NCI-H1694 treated with DMSO at 0.1 percent for 48 hours (cell line): Measurements from ENCODE around the gene TAC3.
A peak's percentile ranks its signal among the peaks of the same experiment; 100 is the strongest.
"Not testable (repeated sequence)": the region's sequence is repeated elsewhere in the genome, so short reads cannot be mapped to it uniquely, and the experiment has no call there.

Source experiments
- DNase-seq: peaks from one replicate; lab custom pipeline; 2025; lab: John Stamatoyannopoulos, UW

The TAC3 gene

DNA sequence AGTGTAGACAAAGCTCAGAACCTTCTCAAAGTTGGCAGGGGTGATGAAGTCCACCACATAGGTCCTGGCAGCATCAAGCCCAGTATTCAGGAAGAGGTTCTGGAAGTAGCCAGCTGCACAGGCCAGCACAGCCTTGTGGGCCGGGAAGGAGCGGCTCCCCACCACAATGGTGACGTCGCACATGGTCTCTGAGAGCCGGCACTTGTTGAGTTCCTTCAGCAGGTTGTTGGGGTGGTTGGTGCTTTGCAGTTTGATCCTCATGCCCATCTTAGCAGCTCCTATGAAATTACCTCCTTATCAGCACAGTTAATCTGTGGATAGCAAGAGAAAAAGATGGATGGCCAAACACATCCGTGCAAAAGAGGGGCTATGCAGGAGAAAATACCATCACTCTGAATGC is 11.7 kb downstream of the TAC3 start:
- no peak for DNase-seq

GRCh38 chr12:57003395-57003794 is 12.9 kb downstream of the TAC3 start:
- no peak for DNase-seq

GRCh38 chr12:57001448-57001906 is 14.9 kb downstream of the TAC3 start:
- DNase-seq: no peak

DNA sequence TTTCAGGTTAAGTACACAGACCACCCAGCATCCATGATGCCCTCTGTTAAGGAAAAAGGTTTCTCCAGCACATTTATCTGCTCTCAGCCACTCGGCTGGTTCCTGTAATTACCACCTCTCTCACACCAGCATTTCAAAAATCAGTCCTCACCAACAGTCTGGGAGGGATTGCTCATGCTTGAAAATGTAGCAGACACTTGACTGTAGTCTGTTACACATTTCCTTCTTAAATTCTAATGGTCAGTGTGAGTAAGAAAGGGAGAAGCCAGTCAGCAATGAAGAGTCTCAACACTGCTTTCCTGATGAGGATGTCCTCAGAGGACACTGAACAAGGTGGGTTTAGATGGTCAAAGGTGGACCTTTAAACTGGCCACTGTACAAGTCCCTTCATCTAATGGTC is 15.9 kb downstream of the TAC3 start:
- DNase-seq: no peak

GRCh38 chr12:56999456-56999855 is 16.9 kb downstream of the TAC3 start:
- no peak for DNase-seq

GRCh38 chr12:56998981-56999380 is 17.3 kb downstream of the TAC3 start:
- no peak for DNase-seq

GRCh38 chr12:56998316-56998715 is 18.0 kb downstream of the TAC3 start:
- DNase-seq: no peak

DNA sequence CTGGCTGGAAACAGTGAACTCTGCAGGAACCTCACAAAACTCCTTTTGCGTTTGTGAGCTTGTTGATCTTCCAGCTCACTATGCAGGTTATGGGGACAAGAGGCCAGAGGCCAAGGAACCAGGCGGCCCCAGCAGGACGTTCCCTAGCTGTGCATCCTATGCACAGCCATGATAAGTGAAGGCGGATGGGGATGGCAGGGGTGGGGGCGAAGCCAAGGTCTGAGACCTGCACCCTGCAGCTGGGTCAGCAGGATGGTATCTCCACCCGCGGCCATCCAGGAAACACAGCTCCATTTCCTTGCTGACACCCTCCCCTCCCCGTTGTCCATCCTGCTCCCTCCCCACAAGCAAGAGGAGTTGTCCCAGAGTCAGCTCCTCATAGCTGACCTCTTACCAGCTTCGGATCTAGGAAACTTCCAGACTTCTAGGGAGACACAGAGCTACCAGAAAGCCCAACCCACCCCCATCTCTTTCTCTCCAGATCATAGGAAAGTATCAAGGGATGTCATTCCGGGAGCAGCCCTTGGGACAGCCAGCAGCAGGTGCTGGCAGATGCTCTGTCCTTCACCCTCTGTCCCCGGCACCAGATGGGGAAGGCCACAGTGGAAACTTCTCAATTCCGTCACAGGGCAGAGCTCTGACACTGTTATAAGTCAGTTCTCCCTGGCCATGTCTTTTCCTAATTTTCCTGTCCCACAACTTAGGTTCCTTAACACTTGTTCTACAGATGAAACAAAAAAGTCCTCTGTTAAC is 19.4 kb downstream of the TAC3 start:
- no peak for DNase-seq

DNA sequence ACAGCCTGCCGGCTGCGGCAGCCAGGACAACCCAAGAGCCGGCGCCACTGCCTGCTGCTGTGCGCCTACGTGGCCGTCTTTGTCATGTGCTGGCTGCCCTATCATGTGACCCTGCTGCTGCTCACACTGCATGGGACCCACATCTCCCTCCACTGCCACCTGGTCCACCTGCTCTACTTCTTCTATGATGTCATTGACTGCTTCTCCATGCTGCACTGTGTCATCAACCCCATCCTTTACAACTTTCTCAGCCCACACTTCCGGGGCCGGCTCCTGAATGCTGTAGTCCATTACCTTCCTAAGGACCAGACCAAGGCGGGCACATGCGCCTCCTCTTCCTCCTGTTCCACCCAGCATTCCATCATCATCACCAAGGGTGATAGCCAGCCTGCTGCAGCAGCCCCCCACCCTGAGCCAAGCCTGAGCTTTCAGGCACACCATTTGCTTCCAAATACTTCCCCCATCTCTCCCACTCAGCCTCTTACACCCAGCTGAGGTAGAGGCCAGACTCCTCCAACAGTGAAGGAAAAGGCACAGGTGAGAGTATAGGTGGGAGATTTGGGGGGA is 20.3 kb downstream of the TAC3 start:
- no peak for DNase-seq

GRCh38 chr12:56995201-56995929 is 21.0 kb downstream of the TAC3 start:
- no peak for DNase-seq

- no peak for DNase-seq
These were observed 22.0 kb downstream of the TAC3 start for GRCh38 chr12:56994231-56994746.

DNA sequence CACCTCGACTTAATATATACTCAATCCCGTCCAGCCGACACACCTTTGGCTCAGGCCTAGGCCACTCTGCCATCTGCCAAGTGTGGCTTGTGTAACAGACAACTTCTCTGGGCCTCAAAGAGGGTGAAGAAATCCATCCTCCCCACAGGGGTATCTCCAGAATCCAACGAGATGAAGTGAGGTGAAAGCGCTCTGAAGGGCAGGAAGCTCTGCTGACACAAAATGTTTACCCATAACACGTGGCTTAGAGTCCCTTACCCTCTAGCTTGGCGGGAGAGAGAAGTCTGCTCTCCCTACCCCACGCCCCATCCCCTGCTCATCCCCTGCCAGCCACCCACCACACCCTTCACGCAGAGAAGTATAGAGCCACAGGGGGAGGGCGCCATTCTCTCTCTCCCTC is 23.0 kb downstream of the TAC3 start:
- DNase-seq: no peak

- no peak for DNase-seq
These were observed 24.7 kb downstream of the TAC3 start for GRCh38 chr12:56991319-56992246.

DNA sequence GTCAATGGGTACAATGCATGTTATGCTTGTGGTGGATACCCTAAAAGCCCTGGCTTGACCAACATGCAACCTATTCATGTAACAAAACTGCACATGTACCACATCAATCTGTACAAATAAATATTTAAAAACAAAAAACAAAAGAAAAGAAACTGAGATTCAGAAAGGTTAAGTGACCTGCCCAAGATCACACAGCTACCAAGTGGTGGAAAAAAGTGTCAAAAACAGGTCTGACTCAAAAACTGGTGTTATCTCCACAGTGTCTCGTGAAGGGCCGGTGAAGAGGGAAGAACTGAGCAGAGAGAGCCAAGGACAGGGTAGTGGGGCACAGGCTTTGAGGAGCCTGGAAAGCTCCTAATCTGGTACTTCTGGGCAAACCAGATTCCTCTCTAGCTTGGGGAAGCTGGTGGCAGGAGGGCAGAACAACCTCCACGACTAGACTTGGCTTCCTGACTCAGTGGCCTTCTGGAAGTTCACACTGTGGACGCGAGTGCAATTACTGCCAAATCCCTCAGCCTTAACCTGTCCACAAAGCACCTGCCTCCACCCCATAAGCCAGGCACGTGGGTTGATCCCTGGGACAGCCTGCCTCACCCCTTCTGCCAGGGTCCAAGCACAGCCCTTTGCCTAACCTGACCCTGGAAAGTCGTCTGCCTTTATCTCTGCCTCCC is 25.5 kb downstream of the TAC3 start:
- DNase-seq: no peak

DNA sequence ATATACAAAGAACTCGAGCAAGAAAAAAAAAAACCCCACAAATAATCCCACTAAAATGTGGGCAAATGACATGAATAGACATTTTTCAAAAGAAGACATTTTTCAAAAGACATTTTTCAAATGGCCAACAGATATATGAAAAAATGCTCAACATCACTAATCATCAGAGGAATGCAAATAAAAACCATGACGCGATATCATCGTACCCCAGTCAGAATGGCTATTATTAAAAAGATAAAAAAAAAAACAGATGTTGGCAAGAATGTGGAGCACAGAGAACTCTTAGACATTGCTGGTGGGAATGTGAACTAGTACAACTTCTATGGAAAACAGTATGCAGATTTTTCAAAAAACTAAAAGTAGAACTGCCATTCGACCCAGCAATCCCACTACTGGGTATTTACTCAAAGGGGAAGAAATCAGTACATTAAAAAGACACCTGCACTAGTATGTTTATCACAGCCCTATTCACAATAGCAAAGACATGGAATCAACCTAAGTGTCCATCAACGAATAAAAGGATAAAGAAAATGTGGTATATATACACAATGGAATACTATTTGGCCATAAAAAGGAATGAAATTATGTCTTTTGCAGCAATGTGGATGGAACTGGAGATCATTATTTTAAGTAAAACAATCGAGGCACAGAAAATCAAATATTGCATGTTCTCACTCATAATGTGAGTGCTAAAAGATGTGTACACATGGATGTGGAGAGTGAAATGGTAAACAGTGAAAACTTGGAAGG is 26.3 kb downstream of the TAC3 start:
- no peak for DNase-seq

DNA sequence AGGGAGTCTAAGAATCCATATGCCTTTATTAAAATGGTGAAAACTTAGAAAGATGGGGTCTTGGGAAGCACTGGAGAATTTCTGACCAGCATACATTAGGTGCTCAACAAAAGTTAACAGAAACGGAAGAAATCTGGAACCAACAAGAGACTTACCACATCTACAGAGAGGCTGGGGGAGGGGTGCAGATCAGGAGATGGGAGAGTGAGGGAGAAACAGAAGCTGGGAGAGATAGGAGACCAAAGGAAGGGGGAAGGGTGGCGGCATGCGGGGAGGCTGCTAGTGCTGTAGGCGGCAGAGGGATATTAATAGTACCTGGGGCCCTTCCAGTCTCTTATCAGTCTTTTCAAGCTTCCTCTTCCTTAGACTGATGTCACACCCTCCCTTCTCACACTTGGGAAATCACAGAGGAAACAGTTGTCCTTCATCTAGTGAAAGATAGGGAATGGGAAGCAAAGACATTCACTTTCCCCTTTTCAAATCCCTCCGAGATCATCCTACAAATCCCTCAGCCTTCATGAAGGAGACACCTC is 28.1 kb downstream of the TAC3 start:
- DNase-seq: no peak

- peak; percentile 38 for DNase-seq
These were observed 28.7 kb downstream of the TAC3 start for GRCh38 chr12:56987551-56988053.

DNA sequence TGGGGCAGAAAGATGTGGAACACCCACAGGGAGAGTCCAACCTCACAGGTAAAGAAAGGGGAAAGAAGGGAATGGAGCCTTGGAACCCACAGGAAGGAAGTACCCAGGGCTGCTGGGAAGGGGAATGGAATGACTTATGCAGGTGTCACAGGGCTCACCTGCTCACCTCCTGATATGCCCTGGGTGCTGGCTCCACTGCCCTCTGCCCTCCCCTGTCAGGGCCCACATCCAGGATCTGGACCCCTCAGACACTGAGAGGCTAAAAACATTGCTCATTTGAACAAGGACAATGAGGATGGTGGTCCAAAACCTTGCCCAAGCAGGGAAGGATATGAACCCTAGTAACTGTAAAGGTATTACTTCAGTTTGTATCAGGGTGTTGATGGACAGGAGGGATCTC is 29.3 kb downstream of the TAC3 start:
- no peak for DNase-seq

DNA sequence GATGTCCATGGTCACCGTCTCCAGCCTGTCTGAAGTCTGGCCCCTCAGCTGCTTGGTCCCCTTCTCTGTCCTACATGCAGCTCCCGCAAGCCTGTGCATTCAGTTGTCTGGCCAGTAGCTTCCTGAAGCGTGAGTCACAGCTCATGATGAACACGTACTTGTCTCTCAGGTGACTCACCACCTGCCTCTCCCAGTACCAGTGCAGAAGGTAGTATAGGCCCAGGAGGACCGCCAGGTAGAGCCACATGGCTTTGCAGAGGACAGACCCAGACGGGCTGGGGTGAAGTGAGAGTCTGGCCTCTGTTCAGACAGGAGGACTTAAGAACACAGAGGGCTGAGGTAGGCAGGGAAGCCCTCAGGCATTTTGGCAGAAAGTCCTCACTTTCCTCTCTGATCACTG is 30.6 kb downstream of the TAC3 start:
- not testable (repeated sequence) for DNase-seq

- DNase-seq: no peak
These were observed 32.9 kb downstream of the TAC3 start for GRCh38 chr12:56983386-56983785.
